ENCODE data around the gene EEF1A2. TPM values are rescaled to one million over a fixed set of nuclear protein-coding genes. Genes with fewer than 3 reads are reported as not detected.

EEF1A2 gene
- total and polyA plus RNA-seq, 4 donors = 0.05 to 0.12 TPM; not detected in 2

GRCh38 chr20:63493563-63494020, 5.3 kb downstream of the EEF1A2 start:
- WGBS = 61% methylated on average over 13 of the region's 13 CpGs
- no peaks in the 10 kb centered on the region for H3K36me3 ChIP-seq (ENCODE audit: control insufficient read depth in 4 of 4, insufficient read depth in 3 of 4, low read depth in 1 of 4, low read length in 3 of 4)
- DNase-seq (ENCODE audit: low spot score) = no peak
- H3K4me3 ChIP-seq (ENCODE audit: low read depth in 1 of 3, low read length in 3 of 3) = no peak overlapping the region
- peaks cover 0 to 12% (median 6%) of the 10 kb centered on the region in 4 donors for H3K4me1 ChIP-seq (ENCODE audit: control insufficient read depth in 4 of 4, insufficient read depth in 4 of 4, low read length in 3 of 4)
- peaks cover 0 to 5% (median 3%) of the 10 kb centered on the region in 4 donors for H3K27me3 ChIP-seq (ENCODE audit: control insufficient read depth in 4 of 4, insufficient read depth in 4 of 4, low read length in 3 of 4)
- TF ChIP-seq YY1 (IDR thresholded peaks at IDR 0.05) = no peak
- TF ChIP-seq MAX (IDR thresholded peaks at IDR 0.05) = no peak
- no peak for TF ChIP-seq REST (IDR thresholded peaks at IDR 0.05)
- no peak for TF ChIP-seq FOXA1 (IDR thresholded peaks at IDR 0.05)
- no peak for TF ChIP-seq RAD21 (IDR thresholded peaks at IDR 0.05)
- TF ChIP-seq GABPA (IDR thresholded peaks at IDR 0.05 in 1 of 2, conservative IDR thresholded peaks at IDR 0.05 in 1 of 2) = no peak
- TF ChIP-seq RXRA (IDR thresholded peaks at IDR 0.05) = no peak
- TF ChIP-seq NR2F2 (IDR thresholded peaks at IDR 0.05) = no peak
- TF ChIP-seq JUND (IDR thresholded peaks at IDR 0.05) = no peak
- TF ChIP-seq FOXA2 (IDR thresholded peaks at IDR 0.05) = no peak
- no peak for TF ChIP-seq EGR1 (IDR thresholded peaks at IDR 0.05; ENCODE audit: low read depth in 2 of 2)
- TF ChIP-seq CTCF (IDR thresholded peaks at IDR 0.05; ENCODE audit: low read depth, low read length, missing input control) = no peak
- TF ChIP-seq ATF3 (IDR thresholded peaks at IDR 0.05) = no peak
- no peak for TF ChIP-seq ZBTB33 (IDR thresholded peaks at IDR 0.05)
- H3K9me3 ChIP-seq (ENCODE audit: control insufficient read depth in 4 of 4, low read length in 3 of 4) = no peaks in the 10 kb centered on the region
- no peak overlapping the region for H3K9ac ChIP-seq (ENCODE audit: low read depth in 1 of 2, low read length in 2 of 2)
- H3K27ac ChIP-seq (ENCODE audit: low read depth in 1 of 2, low read length in 2 of 2) = no peak overlapping the region

- no peak for DNase-seq (ENCODE audit: low spot score)
- no peak overlapping the region for H3K4me3 ChIP-seq (ENCODE audit: low read depth in 1 of 3, low read length in 3 of 3)
- whole genome bisulfite sequencing = 91% methylated on average over 14 of the region's 14 CpGs
- peaks cover 0 to 4% (median 3%) of the 10 kb centered on the region in 4 donors for H3K27me3 ChIP-seq (ENCODE audit: control insufficient read depth in 4 of 4, insufficient read depth in 4 of 4, low read length in 3 of 4)
- H3K9me3 ChIP-seq (ENCODE audit: control insufficient read depth in 4 of 4, low read length in 3 of 4) = no peaks in the 10 kb centered on the region
- no peak overlapping the region for H3K9ac ChIP-seq (ENCODE audit: low read depth in 1 of 2, low read length in 2 of 2)
- H3K36me3 ChIP-seq (ENCODE audit: control insufficient read depth in 4 of 4, insufficient read depth in 3 of 4, low read depth in 1 of 4, low read length in 3 of 4) = no peaks in the 10 kb centered on the region
- H3K4me1 ChIP-seq (ENCODE audit: control insufficient read depth in 4 of 4, insufficient read depth in 4 of 4, low read length in 3 of 4) = peaks cover 0 to 9% (median 6%) of the 10 kb centered on the region in 4 donors
- no peak overlapping the region for H3K27ac ChIP-seq (ENCODE audit: low read depth in 1 of 2, low read length in 2 of 2)
- TF ChIP-seq GABPA (IDR thresholded peaks at IDR 0.05 in 1 of 2, conservative IDR thresholded peaks at IDR 0.05 in 1 of 2) = no peak
- TF ChIP-seq ZBTB33 (IDR thresholded peaks at IDR 0.05) = no peak
- no peak for TF ChIP-seq JUND (IDR thresholded peaks at IDR 0.05)
- no peak for TF ChIP-seq TAF1 (conservative IDR thresholded peaks at IDR 0.05)
- no peak for TF ChIP-seq FOXA1 (IDR thresholded peaks at IDR 0.05)
- no peak for TF ChIP-seq NR2F2 (IDR thresholded peaks at IDR 0.05)
- no peak for TF ChIP-seq EGR1 (IDR thresholded peaks at IDR 0.05; ENCODE audit: low read depth in 2 of 2)
- TF ChIP-seq REST (IDR thresholded peaks at IDR 0.05) = no peak
- TF ChIP-seq RXRA (IDR thresholded peaks at IDR 0.05) = no peak
- TF ChIP-seq SP1 (IDR thresholded peaks at IDR 0.05) = no peak
- TF ChIP-seq ATF3 (IDR thresholded peaks at IDR 0.05) = no peak
- no peak for TF ChIP-seq RAD21 (IDR thresholded peaks at IDR 0.05)
- TF ChIP-seq YY1 (IDR thresholded peaks at IDR 0.05) = no peak
- TF ChIP-seq HNF4A (conservative IDR thresholded peaks at IDR 0.05) = no peak
These were observed 5.9 kb downstream of the EEF1A2 start for GRCh38 chr20:63492982-63493381.
